ENCODE data around the gene PARVA. TPM values are rescaled to one million over a fixed set of nuclear protein-coding genes. Genes with fewer than 3 reads are reported as not detected.

The PARVA gene
- total RNA-seq, 1 experiment from 2014 or later = 22.9 TPM

GRCh38 chr11:12389676-12390657 is 12.6 kb downstream of the PARVA start:
- CTCF ChIA-PET = no interaction called here
- H3K27me3 Mint-ChIP-seq (ENCODE audit: unreplicated experiment) = no peaks in the 10 kb centered on the region
- BruUV-seq (replicated peaks) = no TSS peak
- H3K36me3 Mint-ChIP-seq (ENCODE audit: insufficient read depth, unreplicated experiment) = no peaks in the 10 kb centered on the region
- H3K4me1 Mint-ChIP-seq (ENCODE audit: low read depth, unreplicated experiment) = no peaks in the 10 kb centered on the region
- H3K9me3 Mint-ChIP-seq (ENCODE audit: low read depth, unreplicated experiment) = peaks cover 5% of the 10 kb centered on the region
- H3K4me3 Mint-ChIP-seq (ENCODE audit: low read depth, unreplicated experiment) = no peak overlapping the region
- intact Hi-C loops (cut with micrococcal nuclease; ENCODE audit: unreplicated experiment) = no loop called here
- DNase-seq = no peak
- TF ChIP-seq CTCF (IDR thresholded peaks at IDR 0.05; ENCODE audit: unreplicated experiment) = no peak
- H3K27ac Mint-ChIP-seq (ENCODE audit: unreplicated experiment) = no peak overlapping the region

- H3K36me3 Mint-ChIP-seq (ENCODE audit: insufficient read depth, unreplicated experiment) = no peaks in the 10 kb centered on the region
- H3K4me1 Mint-ChIP-seq (ENCODE audit: low read depth, unreplicated experiment) = no peaks in the 10 kb centered on the region
- TF ChIP-seq CTCF (IDR thresholded peaks at IDR 0.05; ENCODE audit: unreplicated experiment) = no peak
- H3K27ac Mint-ChIP-seq (ENCODE audit: unreplicated experiment) = no peak overlapping the region
- CTCF ChIA-PET = no interaction called here
- H3K4me3 Mint-ChIP-seq (ENCODE audit: low read depth, unreplicated experiment) = no peak overlapping the region
- BruUV-seq (replicated peaks) = no TSS peak
- peaks cover 5% of the 10 kb centered on the region for H3K9me3 Mint-ChIP-seq (ENCODE audit: low read depth, unreplicated experiment)
- no peak for DNase-seq
- intact Hi-C loops (cut with micrococcal nuclease; ENCODE audit: unreplicated experiment) = no loop called here
- no peaks in the 10 kb centered on the region for H3K27me3 Mint-ChIP-seq (ENCODE audit: unreplicated experiment)
Observed at GRCh38 chr11:12390687-12391110, 13.3 kb downstream of the PARVA start.

GRCh38 chr11:12392672-12393071 is 15.3 kb downstream of the PARVA start:
- H3K9me3 Mint-ChIP-seq (ENCODE audit: low read depth, unreplicated experiment) = peaks cover 9% of the 10 kb centered on the region

GRCh38 chr11:12393691-12394090 is 16.3 kb downstream of the PARVA start:
- Mint-ChIP-seq H3K9me3 (ENCODE audit: low read depth, unreplicated experiment) (peaks cover 9% of the 10 kb centered on the region), H3K4me1 (ENCODE audit: low read depth, unreplicated experiment) (no peaks in the 10 kb centered on the region), H3K27ac (ENCODE audit: unreplicated experiment) (no peak overlapping the region), H3K4me3 (ENCODE audit: low read depth, unreplicated experiment) (no peak overlapping the region), H3K27me3 (ENCODE audit: unreplicated experiment) (no peaks in the 10 kb centered on the region), H3K36me3 (ENCODE audit: insufficient read depth, unreplicated experiment) (no peaks in the 10 kb centered on the region)
- intact Hi-C loops (cut with micrococcal nuclease; ENCODE audit: unreplicated experiment) = no loop called here
- no TSS peak for BruUV-seq (replicated peaks)
- no peak for DNase-seq
- no peak for TF ChIP-seq CTCF (IDR thresholded peaks at IDR 0.05; ENCODE audit: unreplicated experiment)
- CTCF ChIA-PET = no interaction called here

More at GRCh38 chr11:12392672-12393071, 15.3 kb downstream of the PARVA start:
- Mint-ChIP-seq H3K36me3 (ENCODE audit: insufficient read depth, unreplicated experiment) (no peaks in the 10 kb centered on the region), H3K4me3 (ENCODE audit: low read depth, unreplicated experiment) (no peak overlapping the region), H3K4me1 (ENCODE audit: low read depth, unreplicated experiment) (no peaks in the 10 kb centered on the region), H3K27ac (ENCODE audit: unreplicated experiment) (no peak overlapping the region), H3K27me3 (ENCODE audit: unreplicated experiment) (no peaks in the 10 kb centered on the region)
- intact Hi-C loops (cut with micrococcal nuclease; ENCODE audit: unreplicated experiment) = no loop called here
- TF ChIP-seq CTCF (IDR thresholded peaks at IDR 0.05; ENCODE audit: unreplicated experiment) = no peak
- DNase-seq = no peak
- CTCF ChIA-PET = interaction anchor here (0.6 to 0.7 kb wide), 2 partner anchors 12 to 377 kb away, joined by 3 to 5 read pairs; no protein-coding TSS in a partner anchor
- BruUV-seq (replicated peaks) = no TSS peak

Data from Calu3 (cell line).